Stimulated activated CD8-positive, alpha-beta memory T cell treated with anti-CD3 and anti-CD28 coated beads, Interleukin-7, amount 100 ng/mL, for 4 hours (primary cell): ENCODE results near the gene CBX4.

ENCODE experiments used
- DNase-seq, 2 donors: peaks; one replicate each; pipeline ENCODE4 v3.0.0-alpha.2; 2020; ENCODE audit warnings: low read depth in 2 of 2

CBX4 gene

GRCh38 chr17:79829457-79829856 lies 9.8 kb downstream of the CBX4 start:
- DNase-seq = no peak

GRCh38 chr17:79829004-79829403 lies 10.2 kb downstream of the CBX4 start:
- DNase-seq = no peak

GRCh38 chr17:79826841-79827578 lies 12.2 kb downstream of the CBX4 start:
- DNase-seq = no peak

- DNase-seq = no peak
These were observed 13.0 kb downstream of the CBX4 start for GRCh38 chr17:79826204-79826680.

GRCh38 chr17:79825580-79825921 lies 13.7 kb downstream of the CBX4 start:
- no peak for DNase-seq

- no peak for DNase-seq
These were observed 14.2 kb downstream of the CBX4 start for GRCh38 chr17:79824893-79825579.

GRCh38 chr17:79824234-79824633 lies 15.0 kb downstream of the CBX4 start:
- no peak for DNase-seq

- DNase-seq = no peak
These were observed 16.6 kb downstream of the CBX4 start for GRCh38 chr17:79822583-79823124.

- no peak for DNase-seq
These were observed 17.7 kb downstream of the CBX4 start for GRCh38 chr17:79821331-79822095.

- no peak for DNase-seq
These were observed 18.3 kb downstream of the CBX4 start for GRCh38 chr17:79820959-79821330.

- no peak for DNase-seq
These were observed 19.5 kb downstream of the CBX4 start for GRCh38 chr17:79819534-79820276.

GRCh38 chr17:79819085-79819484 lies 20.2 kb downstream of the CBX4 start:
- no peak for DNase-seq

GRCh38 chr17:79818026-79818758 lies 21.0 kb downstream of the CBX4 start:
- DNase-seq = no peak

- DNase-seq = no peak
These were observed 23.3 kb downstream of the CBX4 start for GRCh38 chr17:79815836-79816461.

- DNase-seq = no peak
These were observed 24.0 kb downstream of the CBX4 start for GRCh38 chr17:79814974-79815835.

GRCh38 chr17:79814127-79814973 lies 24.9 kb downstream of the CBX4 start:
- DNase-seq = no peak

- no peak for DNase-seq
These were observed 25.7 kb downstream of the CBX4 start for GRCh38 chr17:79813297-79814126.
